ENCODE results near the gene FAM163A. TPM values are rescaled to one million over a fixed set of nuclear protein-coding genes. Genes with fewer than 3 reads are reported as not detected.

FAM163A gene
- total RNA-seq, 2 experiments from 2014 or later = 0.08 to 0.17 TPM

DNA sequence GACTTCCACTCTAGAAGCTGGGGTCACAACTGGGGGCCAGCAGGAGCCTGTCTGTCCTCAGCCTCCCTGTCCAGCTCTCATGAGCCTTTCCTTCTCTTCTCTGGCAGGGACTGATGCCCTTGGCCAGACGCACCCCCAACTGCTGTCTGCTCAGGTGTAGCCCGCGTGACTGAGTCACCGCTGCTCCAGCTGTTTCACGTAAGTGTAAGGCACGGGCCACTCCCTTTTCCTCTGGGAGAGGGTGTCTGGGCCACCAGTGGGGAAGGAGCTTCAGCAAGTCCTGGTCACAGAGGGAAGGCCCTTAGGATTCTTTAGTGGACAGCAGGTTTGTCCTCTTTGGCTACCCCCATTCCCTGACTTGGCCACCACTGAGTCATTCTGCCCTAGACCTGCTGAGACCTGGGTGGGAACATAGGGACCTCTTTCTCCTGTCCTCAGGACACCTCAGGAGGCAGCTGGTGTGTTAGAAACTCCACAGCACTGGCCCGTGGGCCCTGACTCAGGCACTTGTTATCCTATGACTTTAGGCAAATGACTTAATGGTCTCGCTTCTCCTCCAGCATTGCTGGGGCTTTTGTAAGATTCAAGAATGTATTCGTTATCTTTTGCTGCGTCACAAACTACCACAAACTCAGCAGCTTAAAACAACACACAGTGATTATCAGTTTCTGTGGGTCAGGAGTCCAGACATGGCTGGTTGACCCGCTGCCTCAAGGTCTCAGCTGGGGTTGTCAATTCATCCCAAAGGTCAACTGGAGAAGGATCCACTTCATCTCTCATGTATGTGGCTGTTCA, 64.8 kb downstream of the FAM163A start:
- TF ChIP-seq, protein P1, sequence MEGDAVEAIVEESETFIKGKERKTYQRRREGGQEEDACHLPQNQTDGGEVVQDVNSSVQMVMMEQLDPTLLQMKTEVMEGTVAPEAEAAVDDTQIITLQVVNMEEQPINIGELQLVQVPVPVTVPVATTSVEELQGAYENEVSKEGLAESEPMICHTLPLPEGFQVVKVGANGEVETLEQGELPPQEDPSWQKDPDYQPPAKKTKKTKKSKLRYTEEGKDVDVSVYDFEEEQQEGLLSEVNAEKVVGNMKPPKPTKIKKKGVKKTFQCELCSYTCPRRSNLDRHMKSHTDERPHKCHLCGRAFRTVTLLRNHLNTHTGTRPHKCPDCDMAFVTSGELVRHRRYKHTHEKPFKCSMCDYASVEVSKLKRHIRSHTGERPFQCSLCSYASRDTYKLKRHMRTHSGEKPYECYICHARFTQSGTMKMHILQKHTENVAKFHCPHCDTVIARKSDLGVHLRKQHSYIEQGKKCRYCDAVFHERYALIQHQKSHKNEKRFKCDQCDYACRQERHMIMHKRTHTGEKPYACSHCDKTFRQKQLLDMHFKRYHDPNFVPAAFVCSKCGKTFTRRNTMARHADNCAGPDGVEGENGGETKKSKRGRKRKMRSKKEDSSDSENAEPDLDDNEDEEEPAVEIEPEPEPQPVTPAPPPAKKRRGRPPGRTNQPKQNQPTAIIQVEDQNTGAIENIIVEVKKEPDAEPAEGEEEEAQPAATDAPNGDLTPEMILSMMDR (IDR thresholded peaks at IDR 0.05) = no peak
- ATAC-seq (ENCODE audit: poor library complexity) (no peak), DNase-seq (no peak)
- Mint-ChIP-seq H3K4me1 (ENCODE audit: low read depth) (peaks cover 5% of the 10 kb centered on the region), H3K9me3 (no peaks in the 10 kb centered on the region), H3K27ac (no peak overlapping the region), H3K27me3 (peaks cover 5% of the 10 kb centered on the region), H3K36me3 (ENCODE audit: low read depth) (no peaks in the 10 kb centered on the region), H3K4me3 (no peak overlapping the region)
- Histone ChIP-seq H3K4me1 (ENCODE audit: insufficient read depth, low read length) (peaks cover 4% of the 10 kb centered on the region), H3K36me3 (ENCODE audit: insufficient read depth, low read length) (no peaks in the 10 kb centered on the region), H3K27ac (ENCODE audit: low read depth in 1 of 2, low read length in 2 of 2) (no peak overlapping the region), H3K27me3 (ENCODE audit: control insufficient read depth in 1 of 2, insufficient read depth in 2 of 2, low read length in 2 of 2) (no peaks in the 10 kb centered on the region), H3K9me3 (ENCODE audit: control insufficient read depth in 1 of 2, insufficient read depth in 1 of 2, low read length in 2 of 2) (no peaks in the 10 kb centered on the region), H3K4me3 (ENCODE audit: low read length) (no peak overlapping the region)
- POLR2A ChIA-PET = no interaction called here
- CTCF ChIA-PET = interaction anchor here (1.1 kb wide), 1 partner anchor 101 kb away, joined by 3 read pairs; no protein-coding TSS in a partner anchor
- intact Hi-C loops (cut with DNase I, micrococcal nuclease) = loop anchor here in 1 of 2 experiments (5.0 to 10.0 kb wide), 2 partner anchors 369 to 553 kb away; no protein-coding TSS in a partner anchor

DNA sequence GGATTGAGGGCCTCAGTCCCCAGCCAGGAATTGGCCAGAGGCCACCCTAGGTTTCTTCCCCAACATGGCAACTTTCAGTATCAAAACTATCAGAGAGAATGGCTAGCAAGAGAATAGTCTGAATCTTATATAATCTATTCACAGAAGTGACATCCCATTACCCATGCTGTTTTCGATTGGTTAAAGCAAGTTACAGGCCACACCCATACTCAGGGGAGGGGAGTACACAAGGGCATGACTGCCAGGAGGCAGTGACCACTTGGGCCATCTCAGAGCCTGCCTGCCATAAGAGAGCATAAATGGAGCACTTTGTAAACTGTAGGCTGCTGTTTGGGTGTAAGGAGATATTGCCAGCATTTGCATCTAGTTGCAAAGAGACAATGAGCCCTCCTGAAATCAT, 65.4 kb downstream of the FAM163A start:
- Mint-ChIP-seq H3K27me3 (peaks cover 5% of the 10 kb centered on the region), H3K4me3 (no peak overlapping the region), H3K4me1 (ENCODE audit: low read depth) (peaks cover 5% of the 10 kb centered on the region), H3K9me3 (no peaks in the 10 kb centered on the region), H3K27ac (no peak overlapping the region), H3K36me3 (ENCODE audit: low read depth) (no peaks in the 10 kb centered on the region)
- H3K27ac ChIP-seq (ENCODE audit: low read depth in 1 of 2, low read length in 2 of 2) = no peak overlapping the region
- TF ChIP-seq, protein P1 (IDR thresholded peaks at IDR 0.05) = no peak
- no peak for DNase-seq
- ChIA-PET CTCF (interaction anchor here (1.1 to 2.0 kb wide), 2 partner anchors 99 to 102 kb away, joined by 3 to 24 read pairs; no protein-coding TSS in a partner anchor), POLR2A (no interaction called here)
- peaks cover 4% of the 10 kb centered on the region for H3K4me1 ChIP-seq (ENCODE audit: insufficient read depth, low read length)
- H3K9me3 ChIP-seq (ENCODE audit: control insufficient read depth in 1 of 2, insufficient read depth in 1 of 2, low read length in 2 of 2) = no peaks in the 10 kb centered on the region
- intact Hi-C loops (cut with DNase I, micrococcal nuclease) = loop anchor here in 1 of 2 experiments (5.0 to 10.0 kb wide), 2 partner anchors 369 to 554 kb away; no protein-coding TSS in a partner anchor
- H3K27me3 ChIP-seq (ENCODE audit: control insufficient read depth in 1 of 2, insufficient read depth in 2 of 2, low read length in 2 of 2) = no peaks in the 10 kb centered on the region
- no peaks in the 10 kb centered on the region for H3K36me3 ChIP-seq (ENCODE audit: insufficient read depth, low read length)
- ATAC-seq (ENCODE audit: poor library complexity) = no peak
- no peak overlapping the region for H3K4me3 ChIP-seq (ENCODE audit: low read length)

- Histone ChIP-seq H3K9me3 (ENCODE audit: control insufficient read depth in 1 of 2, insufficient read depth in 1 of 2, low read length in 2 of 2) (no peaks in the 10 kb centered on the region), H3K4me3 (ENCODE audit: low read length) (no peak overlapping the region), H3K4me1 (ENCODE audit: insufficient read depth, low read length) (peaks cover 13% of the 10 kb centered on the region), H3K27ac (ENCODE audit: low read depth in 1 of 2, low read length in 2 of 2) (no peak overlapping the region), H3K27me3 (ENCODE audit: control insufficient read depth in 1 of 2, insufficient read depth in 2 of 2, low read length in 2 of 2) (no peaks in the 10 kb centered on the region), H3K36me3 (ENCODE audit: insufficient read depth, low read length) (no peaks in the 10 kb centered on the region)
- ChIA-PET CTCF (interaction anchor here (0.6 to 2.5 kb wide), 14 partner anchors 9 to 1035 kb away, joined by 3 to 67 read pairs (median 4); no protein-coding TSS in a partner anchor), POLR2A (interaction anchor here (1.0 to 1.6 kb wide), 7 partner anchors 23 to 729 kb away, joined by 3 to 12 read pairs (median 6); partner anchors contain the start of genes CEP350 and TOR1AIP1)
- intact Hi-C loops (cut with DNase I, micrococcal nuclease) = loop anchor here (1.0 to 10.0 kb wide), 12 partner anchors 65 to 1275 kb away; partner anchors contain the start of genes AXDND1 (in 1 of the 2), CEP350 (in 1 of the 2), TOR1AIP2 (in 1 of the 2) and TOR3A (in 1 of the 2)
- ATAC-seq (ENCODE audit: poor library complexity) (peak; percentile 80), DNase-seq (peak; percentile 52 to 89 (median 60))
- Mint-ChIP-seq H3K36me3 (ENCODE audit: low read depth) (no peaks in the 10 kb centered on the region), H3K27me3 (peaks cover 5% of the 10 kb centered on the region), H3K9me3 (no peaks in the 10 kb centered on the region), H3K27ac (peak overlapping the region; percentile 8), H3K4me3 (no peak overlapping the region), H3K4me1 (ENCODE audit: low read depth) (peaks cover 9% of the 10 kb centered on the region)
- TF ChIP-seq, protein P1 (IDR thresholded peaks at IDR 0.05) = peak; percentile 88
These were observed 66.6 kb downstream of the FAM163A start for GRCh38 chr1:179809506-179810366.
